PC-3 (cell line): Measurements from ENCODE around the gene KDM2B.

Experiments
- CTCF ChIP-seq: fragments of 300-600 bp; sonication (generic); conservative IDR thresholded peaks from 2 replicates; pipeline ENCODE4 v1.5.1; 2017; ENCODE audit warnings: antibody characterized with exemption, low read depth, mild to moderate bottlenecking, low read length
- EZH2 ChIP-seq: fragments of 300-600 bp; sonication (generic); IDR thresholded peaks from one replicate; pipeline ENCODE4 v1.6.1; 2017; ENCODE audit warnings: antibody characterized with exemption, mild to moderate bottlenecking, low read length; ENCODE audit not compliant: unreplicated experiment

- TF ChIP-seq CTCF (no peak), EZH2 (no peak)
Observed at GRCh38 chr12:121504505-121504904, 76.3 kb downstream of the KDM2B start.
